HepG2 (cell line): Measurements from ENCODE around the gene JAGN1. TPM values are rescaled to one million over a fixed set of nuclear protein-coding genes. Genes with fewer than 3 reads are reported as not detected.

ENCODE experiments used
- BRD4 ChIP-seq: sonication (generic); formaldehyde crosslinking; IDR thresholded peaks from 2 replicates; pipeline ENCODE4 v1.4.0; 2020; ENCODE audit warnings: missing genetic modification reagents
- CREBL2 ChIP-seq: sonication (generic); formaldehyde crosslinking; IDR thresholded peaks from 2 replicates; pipeline ENCODE4 v1.8.1; 2023; ENCODE audit warnings: missing genetic modification reagents, mild to moderate bottlenecking, borderline replicate concordance
- DRAP1 ChIP-seq: IDR thresholded peaks from 2 replicates; pipeline ENCODE4 v1.6.1; 2016; ENCODE audit warnings: missing genetic modification reagents, missing compliant biosample characterization
- KIAA2018 ChIP-seq: sonication (generic); formaldehyde crosslinking; IDR thresholded peaks from 2 replicates; pipeline ENCODE4 v1.5.0; 2020; ENCODE audit warnings: mild to moderate bottlenecking, missing genetic modification reagents, borderline replicate concordance
- PITX1 ChIP-seq: sonication (generic); formaldehyde crosslinking; IDR thresholded peaks from 2 replicates; pipeline ENCODE4 v1.5.1; 2020; ENCODE audit warnings: mild to moderate bottlenecking, missing genetic modification reagents
- SOX6 ChIP-seq, 2 experiments: fragments of 450-650 bp in 1 of 2; sonication (generic) in 1 of 2; formaldehyde crosslinking in 1 of 2; IDR thresholded peaks; 2 replicates each; pipeline versions ENCODE4 v1.4.0 to v1.6.1; 2017 to 2020; ENCODE audit warnings: antibody characterized with exemption in 1 of 2, mild to moderate bottlenecking in 1 of 2, missing genetic modification reagents in 1 of 2
- TEAD2 ChIP-seq: sonication (generic); formaldehyde crosslinking; IDR thresholded peaks from 2 replicates; pipeline ENCODE4 v1.9.0; 2021; ENCODE audit warnings: missing genetic modification reagents
- ZBTB34 ChIP-seq: sonication (generic); formaldehyde crosslinking; IDR thresholded peaks from 2 replicates; pipeline ENCODE4 v1.8.0; 2022; ENCODE audit warnings: mild to moderate bottlenecking, missing genetic modification reagents
- ZIK1 ChIP-seq: sonication (generic); formaldehyde crosslinking; IDR thresholded peaks from 2 replicates; pipeline ENCODE4 v1.5.0; 2020; ENCODE audit warnings: mild to moderate bottlenecking, low read depth, missing genetic modification reagents, borderline replicate concordance
- ZNF44 ChIP-seq: sonication (generic); formaldehyde crosslinking; IDR thresholded peaks from 2 replicates; pipeline ENCODE4 v1.5.1; 2020; ENCODE audit warnings: mild to moderate bottlenecking, missing genetic modification reagents
- ZNF547 ChIP-seq: sonication (generic); formaldehyde crosslinking; IDR thresholded peaks from 2 replicates; pipeline ENCODE4 v1.5.1; 2020; ENCODE audit warnings: mild to moderate bottlenecking, missing genetic modification reagents
- ZNF609 ChIP-seq: sonication (generic); formaldehyde crosslinking; IDR thresholded peaks from 2 replicates; pipeline ENCODE4 v1.4.0; 2020; ENCODE audit warnings: mild to moderate bottlenecking, missing genetic modification reagents, borderline replicate concordance
- ZNF839 ChIP-seq: sonication (generic); formaldehyde crosslinking; IDR thresholded peaks from 2 replicates; pipeline ENCODE4 v1.4.0; 2020; ENCODE audit warnings: missing genetic modification reagents, mild to moderate bottlenecking, borderline replicate concordance
- polyA plus RNA-seq, 8 experiments: library from polyadenylated mRNA; depleted of rRNA in 3 of 8; stranded (reverse) in 7 of 8; unstranded in 1 of 8; fragments of >200 nt; fragmentation: Illumina TruSeq in 4 of 8; extraction: Trizol in 4 of 8; gene quantifications; 2 replicates each; pipeline versions ENCODE4 v1.2.1 to v1.2.3, GENCODE V29; 2011 to 2016; ENCODE audit warnings: low read depth in 4 of 8, missing spikeins in 1 of 8, mixed read lengths in 1 of 8; ENCODE audit not compliant: insufficient read depth in 1 of 8
- total RNA-seq, 5 experiments: library from RNA; depleted of rRNA; stranded (reverse); fragments of >200 nt; fragmentation: Illumina TruSeq; extraction: Trizol; gene quantifications; 2 replicates each; pipeline ENCODE4 v1.2.3, GENCODE V29; 2016; ENCODE audit warnings: low read depth in 1 of 5

JAGN1 gene
- total and polyA plus RNA-seq, 2 of the 13 experiments (the other 11 are each of a cell fraction or from before 2014, with no cell fraction given) = 49.9 to 50.9 TPM

GRCh38 chr3:9843715-9844438 lies 46.5 kb upstream of the JAGN1 start, which contains the start of gene RPUSD3 (continued):
- TF ChIP-seq CREBL2 (CRISPR knock-in tag) (no peak), ZNF839 (CRISPR knock-in tag) (no peak), ZIK1 (no peak; the same call in 1 of the 2 replicates), DRAP1 (CRISPR knock-in tag) (peak; percentile 78), TEAD2 (CRISPR knock-in tag) (no peak), PITX1 (CRISPR knock-in tag) (no peak), ZNF44 (CRISPR knock-in tag) (peak; percentile 65; the same call in 1 of the 2 replicates), KIAA2018 (CRISPR knock-in tag) (no peak), ZNF547 (CRISPR knock-in tag) (peak; percentile 66; the same call in 1 of the 2 replicates), ZNF609 (CRISPR knock-in tag) (no peak), ZBTB34 (CRISPR knock-in tag) (no peak), BRD4 (CRISPR knock-in tag) (no peak), SOX6 (IDR thresholded peaks at IDR 0.05) (no peak), SOX6 (CRISPR knock-in tag; IDR thresholded peaks at IDR 0.05) (peak; percentile 63; the same call in 1 of the 2 replicates)
